Tibial artery (tissue), 4 donors: Measurements from ENCODE around the gene ADAMTS14.
A peak's percentile ranks its signal among the peaks of the same experiment; 100 is the strongest.

Source experiments
- DNase-seq, 2 donors: peaks; one replicate each; pipeline ENCODE4 v3.0.0-alpha.2; 2019
- H3K27ac ChIP-seq, 2 donors: fragments of 200-600 bp; sonication (generic) in 1 of 2; 1 replicate in 1 of 2; 2 replicates in 1 of 2; pipeline ENCODE4 v1.5.1; 2018 to 2019; ENCODE audit warnings: mild to moderate bottlenecking in 1 of 2
- H3K27me3 ChIP-seq, 2 donors: fragments of 200-600 bp; sonication (generic) in 1 of 2; one replicate each; pipeline versions ENCODE4 v1.5.1 to v1.6.0; 2016 to 2019
- H3K36me3 ChIP-seq, 3 donors: fragments of 200-600 bp; sonication (generic) in 2 of 3; one replicate each; pipeline ENCODE4 v1.5.1; 2016 to 2019; ENCODE audit warnings: mild to moderate bottlenecking in 2 of 3
- H3K4me1 ChIP-seq, 4 donors: fragments of 200-600 bp; sonication (generic) in 2 of 4; 1 replicate in 3 of 4; 2 replicates in 1 of 4; pipeline ENCODE4 v1.5.1; 2016 to 2019
- H3K4me3 ChIP-seq, 2 donors: fragments of 200-600 bp; sonication (generic) in 1 of 2; 1 replicate in 1 of 2; 2 replicates in 1 of 2; pipeline ENCODE4 v1.5.1; 2018 to 2019; ENCODE audit warnings: mild to moderate bottlenecking in 2 of 2
- H3K9me3 ChIP-seq, 3 donors: fragments of 200-600 bp; sonication (generic) in 1 of 3; one replicate each; pipeline ENCODE4 v1.5.1; 2016 to 2019
- intact Hi-C: fragments of 100-400 bp; cut with DNase I; formaldehyde crosslinking; loops from one replicate; pipeline ENCODE4 v1.15.0; 2023; ENCODE audit warnings: low total_unique reads
- TF ChIP-seq, protein P1 (sequence below), 2 experiments: fragments of 200-600 bp in 1 of 2; fragments of 450-650 bp in 1 of 2; IDR thresholded peaks; one replicate each; pipeline ENCODE4 v1.5.1; 2017 to 2019; ENCODE audit warnings: antibody characterized with exemption in 2 of 2, mild to moderate bottlenecking in 1 of 2, moderate library complexity in 1 of 2

Gene ADAMTS14

DNA sequence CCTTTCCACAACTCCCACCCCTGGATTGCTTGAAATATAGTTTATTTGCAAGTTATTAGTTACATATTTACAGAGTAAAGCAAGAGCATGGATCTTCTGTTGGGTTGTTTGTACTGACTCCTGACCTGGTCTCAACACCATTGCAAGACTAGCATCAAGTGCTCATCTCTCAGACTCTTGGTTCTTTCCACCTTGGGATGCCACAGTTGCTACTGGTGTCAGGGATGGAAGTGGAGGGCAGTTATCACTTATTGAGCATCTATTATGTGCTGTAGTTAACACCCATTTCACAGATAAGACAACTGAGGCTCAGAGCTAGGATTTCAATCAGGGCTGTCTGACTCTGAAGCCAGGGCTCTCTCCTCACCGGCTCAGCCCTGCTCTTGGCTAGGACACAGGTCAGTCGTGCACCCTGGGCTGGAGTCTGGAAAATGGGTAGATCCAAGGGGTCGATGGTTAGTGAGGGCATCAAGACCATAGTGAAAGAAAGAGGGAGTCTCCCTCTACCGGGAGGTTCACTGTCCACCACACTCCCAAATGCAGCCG is 614 bp upstream of the ADAMTS14 start:
- no peak overlapping the region for H3K27ac ChIP-seq
- peaks cover 0 to 44% of the 10 kb centered on the region in 2 donors for H3K27me3 ChIP-seq
- no peak for DNase-seq
- H3K9me3 ChIP-seq: no peaks in the 10 kb centered on the region
- no peaks in the 10 kb centered on the region for H3K36me3 ChIP-seq
- TF ChIP-seq, protein P1, sequence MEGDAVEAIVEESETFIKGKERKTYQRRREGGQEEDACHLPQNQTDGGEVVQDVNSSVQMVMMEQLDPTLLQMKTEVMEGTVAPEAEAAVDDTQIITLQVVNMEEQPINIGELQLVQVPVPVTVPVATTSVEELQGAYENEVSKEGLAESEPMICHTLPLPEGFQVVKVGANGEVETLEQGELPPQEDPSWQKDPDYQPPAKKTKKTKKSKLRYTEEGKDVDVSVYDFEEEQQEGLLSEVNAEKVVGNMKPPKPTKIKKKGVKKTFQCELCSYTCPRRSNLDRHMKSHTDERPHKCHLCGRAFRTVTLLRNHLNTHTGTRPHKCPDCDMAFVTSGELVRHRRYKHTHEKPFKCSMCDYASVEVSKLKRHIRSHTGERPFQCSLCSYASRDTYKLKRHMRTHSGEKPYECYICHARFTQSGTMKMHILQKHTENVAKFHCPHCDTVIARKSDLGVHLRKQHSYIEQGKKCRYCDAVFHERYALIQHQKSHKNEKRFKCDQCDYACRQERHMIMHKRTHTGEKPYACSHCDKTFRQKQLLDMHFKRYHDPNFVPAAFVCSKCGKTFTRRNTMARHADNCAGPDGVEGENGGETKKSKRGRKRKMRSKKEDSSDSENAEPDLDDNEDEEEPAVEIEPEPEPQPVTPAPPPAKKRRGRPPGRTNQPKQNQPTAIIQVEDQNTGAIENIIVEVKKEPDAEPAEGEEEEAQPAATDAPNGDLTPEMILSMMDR (IDR thresholded peaks at IDR 0.05): no peak
- H3K4me3 ChIP-seq: peak overlapping the region; percentile 27 to 49
- peaks cover 0 to 19% (median 16%) of the 10 kb centered on the region in 4 donors for H3K4me1 ChIP-seq
- intact Hi-C loops: no loop called here

DNA sequence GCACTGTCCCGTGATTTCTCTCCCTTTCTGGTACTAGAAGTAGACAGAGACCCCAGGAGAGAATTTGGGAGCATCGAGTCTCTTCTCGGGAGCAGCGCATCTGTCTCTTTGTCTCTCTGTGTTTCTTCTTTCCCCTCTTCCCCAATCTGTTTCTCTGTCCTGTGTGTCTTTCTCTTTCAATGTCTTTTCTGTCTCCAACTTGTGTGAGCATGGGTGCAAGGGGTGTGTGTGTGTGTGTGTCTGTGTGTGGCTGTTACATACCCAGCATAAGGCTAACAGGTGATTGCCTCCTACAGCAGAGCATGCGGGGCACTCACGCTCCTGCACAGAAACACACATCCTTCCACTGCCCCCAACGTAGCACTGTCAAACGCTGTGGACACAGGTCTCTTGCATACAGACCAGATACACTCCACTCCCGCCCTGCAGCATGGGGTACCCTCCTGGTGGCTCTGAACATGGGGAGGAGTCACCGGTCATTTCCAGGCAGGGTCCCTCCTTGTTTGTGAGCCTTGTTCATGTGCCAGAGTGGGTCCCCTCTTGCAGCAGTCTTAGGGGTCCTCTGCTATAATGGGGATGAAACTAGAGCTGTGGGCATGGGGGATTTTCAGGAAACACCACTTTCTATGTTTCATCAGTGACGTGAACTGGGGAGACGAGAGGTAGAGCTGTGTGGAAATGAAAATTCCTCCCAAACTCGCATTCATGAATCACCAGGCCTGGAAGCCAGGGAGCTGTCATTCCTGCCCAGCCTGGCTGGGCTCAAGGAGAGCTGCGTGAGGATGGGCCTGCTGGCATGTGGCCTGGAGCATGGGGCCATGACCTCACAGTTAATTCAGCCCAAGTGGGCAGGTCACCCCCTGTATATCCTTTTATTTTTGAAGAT is 980 bp downstream of the ADAMTS14 start:
- Histone ChIP-seq H3K36me3 (no peaks in the 10 kb centered on the region), H3K27me3 (peaks cover 0 to 52% of the 10 kb centered on the region in 2 donors), H3K27ac (no peak overlapping the region), H3K4me1 (peaks cover 0 to 19% (median 16%) of the 10 kb centered on the region in 4 donors), H3K9me3 (no peaks in the 10 kb centered on the region), H3K4me3 (peak overlapping the region in 1 of 2 donors; percentile 49)
- intact Hi-C loops: no loop called here
- DNase-seq: no peak
- TF ChIP-seq, protein P1 (IDR thresholded peaks at IDR 0.05): no peak

DNA sequence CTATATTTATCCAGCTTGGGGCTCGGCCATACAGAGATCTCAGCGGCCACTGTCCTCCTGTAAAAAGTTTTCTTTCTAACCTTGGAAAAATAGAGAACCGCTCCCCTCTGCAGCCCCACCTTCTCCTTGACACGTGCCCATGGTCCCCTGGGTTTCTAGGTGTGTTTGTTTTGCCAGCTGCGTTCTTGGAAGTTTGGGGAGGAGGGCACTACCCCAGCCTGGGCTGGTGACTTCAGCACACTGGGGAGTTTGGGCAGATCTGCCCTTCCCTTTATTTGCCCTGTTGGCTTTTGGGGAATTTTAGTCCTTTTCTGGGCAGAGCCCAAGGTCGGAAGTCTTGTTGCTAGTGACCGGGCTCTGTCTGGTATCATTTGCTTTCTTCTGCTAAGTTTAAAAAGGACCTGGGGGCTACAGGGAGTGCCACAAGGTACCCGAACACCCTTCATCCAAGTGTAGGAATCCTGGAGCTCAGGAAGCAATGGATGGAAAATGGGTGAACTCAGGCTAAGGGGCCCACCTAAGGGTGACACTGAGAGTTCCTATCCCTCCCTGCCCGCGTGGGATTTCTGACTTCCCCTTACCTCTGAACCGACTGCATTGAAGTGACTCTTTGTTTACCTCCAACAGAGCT is 1.7 kb downstream of the ADAMTS14 start:
- Histone ChIP-seq H3K27ac (no peak overlapping the region), H3K36me3 (no peaks in the 10 kb centered on the region), H3K4me1 (peaks cover 0 to 19% (median 16%) of the 10 kb centered on the region in 4 donors), H3K9me3 (no peaks in the 10 kb centered on the region), H3K27me3 (peaks cover 0 to 54% of the 10 kb centered on the region in 2 donors), H3K4me3 (no peak overlapping the region)
- TF ChIP-seq, protein P1 (IDR thresholded peaks at IDR 0.05): no peak
- intact Hi-C loops: no loop called here
- no peak for DNase-seq

DNA sequence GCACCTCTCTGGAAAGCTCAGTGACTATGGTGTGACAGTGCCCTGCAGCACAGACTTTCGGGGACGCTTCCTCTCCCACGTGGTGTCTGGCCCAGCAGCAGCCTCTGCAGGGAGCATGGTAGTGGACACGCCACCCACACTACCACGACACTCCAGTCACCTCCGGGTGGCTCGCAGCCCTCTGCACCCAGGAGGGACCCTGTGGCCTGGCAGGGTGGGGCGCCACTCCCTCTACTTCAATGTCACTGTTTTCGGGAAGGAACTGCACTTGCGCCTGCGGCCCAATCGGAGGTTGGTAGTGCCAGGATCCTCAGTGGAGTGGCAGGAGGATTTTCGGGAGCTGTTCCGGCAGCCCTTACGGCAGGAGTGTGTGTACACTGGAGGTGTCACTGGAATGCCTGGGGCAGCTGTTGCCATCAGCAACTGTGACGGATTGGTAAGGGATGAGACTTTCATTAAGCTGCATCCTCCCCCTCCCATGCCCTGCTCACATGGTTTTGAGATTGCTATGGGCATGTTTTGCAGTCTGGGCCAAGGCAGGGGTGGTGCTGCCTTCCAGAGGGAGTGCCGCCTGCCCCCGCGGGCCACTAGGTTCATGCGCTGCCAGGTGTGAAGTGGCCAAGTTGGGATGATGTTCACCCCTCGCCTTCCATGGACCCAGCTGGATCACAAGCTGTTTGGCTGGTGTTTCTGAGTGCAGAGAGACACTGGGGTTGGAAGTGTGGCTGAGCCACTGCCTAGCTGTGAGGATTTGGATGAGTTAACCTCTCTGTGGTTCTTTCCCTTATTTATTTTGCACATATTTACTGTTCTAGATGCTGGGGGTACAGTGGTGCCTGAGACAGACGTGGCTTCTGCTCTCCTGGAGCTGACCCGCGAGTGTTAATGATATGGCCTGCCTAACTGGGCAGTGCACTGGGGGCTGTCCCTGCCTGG is 2.5 kb downstream of the ADAMTS14 start:
- H3K27me3 ChIP-seq: peaks cover 0 to 54% of the 10 kb centered on the region in 2 donors
- no peaks in the 10 kb centered on the region for H3K9me3 ChIP-seq
- peaks cover 0 to 19% (median 16%) of the 10 kb centered on the region in 4 donors for H3K4me1 ChIP-seq
- TF ChIP-seq, protein P1 (IDR thresholded peaks at IDR 0.05): no peak
- H3K4me3 ChIP-seq: no peak overlapping the region
- intact Hi-C loops: no loop called here
- no peak for DNase-seq
- no peaks in the 10 kb centered on the region for H3K36me3 ChIP-seq
- H3K27ac ChIP-seq: no peak overlapping the region
